Bronchial epithelial cell (primary cell): ENCODE measurements around the gene COL23A1. TPM values are rescaled to one million over a fixed set of nuclear protein-coding genes. Genes with fewer than 3 reads are reported as not detected.

Source experiments
- DNase-seq: peaks from one replicate; pipeline ENCODE4 v3.0.0-alpha.2; 2010; ENCODE audit warnings: low read depth
- FAIRE-seq: peaks from 2 replicates; lab custom pipeline; 2011; peaks lifted over from hg19 to GRCh38; lab: Jason Lieb, UNC
- H3K27me3 ChIP-seq: 2 replicates; pipeline ENCODE4 v1.5.1; 2011; ENCODE audit warnings: low read length; ENCODE audit not compliant: control insufficient read depth, insufficient read depth
- H3K36me3 ChIP-seq: 2 replicates; pipeline ENCODE4 v1.5.1; 2011; ENCODE audit warnings: low read length; ENCODE audit not compliant: control insufficient read depth, insufficient read depth
- H3K4me3 ChIP-seq: 2 replicates; pipeline ENCODE4 v1.5.1; 2011; ENCODE audit warnings: mild to moderate bottlenecking, low read depth, low read length, control low read depth
- CTCF ChIP-seq: IDR thresholded peaks from 2 replicates; pipeline ENCODE4 v1.5.1; 2011; ENCODE audit warnings: mild to moderate bottlenecking, moderate library complexity, low read length, control low read depth, inconsistent platforms; ENCODE audit not compliant: insufficient read depth, severe bottlenecking
- total RNA-seq: library from RNA; depleted of rRNA; stranded (reverse); fragments of >200 nt; gene quantifications from 2 replicates; pipeline ENCODE4 v1.2.1, GENCODE V29; 2014

Gene COL23A1
- total RNA-seq, 1 donor from 2014 or later, result 0.26 TPM

GRCh38 chr5:178577944-178578343 is 12.2 kb downstream of the COL23A1 start:
- peak; percentile 98 for FAIRE-seq
- H3K36me3 ChIP-seq, result no peaks in the 10 kb centered on the region
- DNase-seq, result no peak
- H3K4me3 ChIP-seq, result no peak overlapping the region
- peaks cover 6% of the 10 kb centered on the region for H3K27me3 ChIP-seq
- TF ChIP-seq CTCF, result no peak

GRCh38 chr5:178577376-178577839 is 12.8 kb downstream of the COL23A1 start:
- Histone ChIP-seq H3K27me3 (peaks cover 6% of the 10 kb centered on the region), H3K36me3 (no peaks in the 10 kb centered on the region), H3K4me3 (no peak overlapping the region)
- FAIRE-seq (no peak), DNase-seq (no peak)
- no peak for TF ChIP-seq CTCF

- no peak for FAIRE-seq
- H3K27me3 ChIP-seq, result peaks cover 6% of the 10 kb centered on the region
- DNase-seq, result no peak
- no peaks in the 10 kb centered on the region for H3K36me3 ChIP-seq
- no peak for TF ChIP-seq CTCF
- no peak overlapping the region for H3K4me3 ChIP-seq
These were observed 13.4 kb downstream of the COL23A1 start for GRCh38 chr5:178576591-178577351.

GRCh38 chr5:178573216-178573615 is 17.0 kb downstream of the COL23A1 start:
- H3K4me3 ChIP-seq, result no peak overlapping the region
- no peak for TF ChIP-seq CTCF
- no peak for DNase-seq
- H3K36me3 ChIP-seq, result no peaks in the 10 kb centered on the region
- peaks cover 6% of the 10 kb centered on the region for H3K27me3 ChIP-seq
- no peak for FAIRE-seq

- Histone ChIP-seq H3K27me3 (peaks cover 6% of the 10 kb centered on the region), H3K4me3 (no peak overlapping the region), H3K36me3 (no peaks in the 10 kb centered on the region)
- TF ChIP-seq CTCF, result no peak
- no peak for FAIRE-seq
- no peak for DNase-seq
These were observed 17.6 kb downstream of the COL23A1 start for GRCh38 chr5:178572617-178573016.
